Sigmoid colon (tissue), 7 donors: ENCODE data around the gene MYO18A. TPM values are rescaled to one million over a fixed set of nuclear protein-coding genes. Genes with fewer than 3 reads are reported as not detected.

Experiments
- DNase-seq: peaks from one replicate; pipeline ENCODE4 v3.0.0-alpha.2; 2019
- H3K27ac ChIP-seq, 4 donors: fragments of 200-600 bp; sonication (generic); one replicate each; pipeline ENCODE4 v1.5.1; 2016 to 2019; ENCODE audit warnings: mild to moderate bottlenecking in 1 of 4
- H3K27me3 ChIP-seq, 3 donors: fragments of 200-600 bp; sonication (generic); one replicate each; pipeline ENCODE4 v1.5.1; 2019; ENCODE audit warnings: mild to moderate bottlenecking in 1 of 3
- H3K36me3 ChIP-seq, 4 donors: fragments of 200-600 bp; sonication (generic); one replicate each; pipeline ENCODE4 v1.5.1; 2016 to 2019
- H3K4me1 ChIP-seq, 4 donors: fragments of 200-600 bp; sonication (generic); one replicate each; pipeline ENCODE4 v1.5.1; 2017 to 2019
- H3K4me3 ChIP-seq, 4 donors: fragments of 200-600 bp; sonication (generic); one replicate each; pipeline ENCODE4 v1.5.1; 2017 to 2019; ENCODE audit warnings: mild to moderate bottlenecking in 2 of 4, moderate library complexity in 1 of 4
- H3K9me3 ChIP-seq, 4 donors: fragments of 200-600 bp in 3 of 4; sonication (generic) in 3 of 4; one replicate each; pipeline versions ENCODE4 v1.5.1 to v1.6.1; 2013 to 2019
- CTCF ChIP-seq, 4 experiments: fragments of 450-650 bp in 3 of 4; fragments of 200-600 bp in 1 of 4; IDR thresholded peaks; one replicate each; pipeline ENCODE4 v1.5.1; 2016 to 2019; ENCODE audit warnings: antibody characterized with exemption in 4 of 4, mild to moderate bottlenecking in 3 of 4, moderate library complexity in 2 of 4
- EP300 ChIP-seq, 4 donors: sonication (generic); formaldehyde crosslinking; IDR thresholded peaks; one replicate each; pipeline ENCODE4 v1.6.1; 2017; ENCODE audit warnings: antibody characterized with exemption in 4 of 4
- POLR2A ChIP-seq, 2 donors: fragments of 450-650 bp; IDR thresholded peaks; one replicate each; pipeline ENCODE4 v1.6.1; 2016; ENCODE audit warnings: antibody characterized with exemption in 2 of 2, mild to moderate bottlenecking in 2 of 2, moderate library complexity in 2 of 2
- POLR2AphosphoS5 ChIP-seq, 4 donors: sonication (generic); formaldehyde crosslinking; IDR thresholded peaks; one replicate each; pipeline ENCODE4 v1.6.1; 2017; ENCODE audit warnings: antibody characterized with exemption in 4 of 4
- WGBS, 2 donors: extraction: QIAGEN DNeasy Blood & Tissue Kit; methylation state at CpG; one replicate each; pipeline ENCODE4 v1.1.7; 2013; 5-methylcytosine and 5-hydroxymethylcytosine counted together
- intact Hi-C: fragments of 100-400 bp; cut with DNase I; formaldehyde crosslinking; loops from one replicate; pipeline ENCODE4 v1.15.1; 2023
- polyA plus RNA-seq, 3 donors: library from polyadenylated mRNA; stranded (reverse); fragments of 200-250 nt; gene quantifications; one replicate each; pipeline ENCODE4 v1.2.3, GENCODE V29; 2013
- total RNA-seq, 4 donors: library from RNA; depleted of rRNA; stranded (reverse); fragments of >200 nt; gene quantifications; one replicate each; pipeline ENCODE4 v1.1.0, GENCODE V29; 2016
- donor health status: healthy with polysubstance abuse.
- donor health status: Bipolar disorder and iron deficiency.
- donor health status: healthy.

The MYO18A gene
- total and polyA plus RNA-seq, 7 donors, result 24.0 to 92.6 (median 48.4) TPM

- peaks cover 0 to 7% (median 0%) of the 10 kb centered on the region in 3 donors for H3K27me3 ChIP-seq
- WGBS, 2 donors, result 36% methylated on average over 11 of the region's 11 CpGs
Observed at GRCh38 chr17:29032013-29032856, 148.0 kb downstream of the MYO18A start.

GRCh38 chr17:29031488-29031887 is 148.7 kb downstream of the MYO18A start:
- no peak for DNase-seq
- TF ChIP-seq CTCF (IDR thresholded peaks at IDR 0.05) (no peak), POLR2A (IDR thresholded peaks at IDR 0.05) (no peak), POLR2AphosphoS5 (IDR thresholded peaks at IDR 0.05) (no peak), EP300 (IDR thresholded peaks at IDR 0.05) (no peak)
- no peaks in the 10 kb centered on the region for H3K4me1 ChIP-seq
- H3K4me3 ChIP-seq, result no peak overlapping the region
- H3K27ac ChIP-seq, result no peak overlapping the region
- intact Hi-C loops, result no loop called here
- no peaks in the 10 kb centered on the region for H3K36me3 ChIP-seq
- H3K27me3 ChIP-seq, result peaks cover 0 to 7% (median 0%) of the 10 kb centered on the region in 3 donors
- peaks cover 0 to 6% (median 4%) of the 10 kb centered on the region in 4 donors for H3K9me3 ChIP-seq
- 41 to 65% methylated on average over 5 of the region's 5 CpGs for WGBS, 2 donors

More at GRCh38 chr17:29032013-29032856, 148.0 kb downstream of the MYO18A start:
- no peaks in the 10 kb centered on the region for H3K4me1 ChIP-seq
- peaks cover 0 to 6% (median 4%) of the 10 kb centered on the region in 4 donors for H3K9me3 ChIP-seq
- H3K4me3 ChIP-seq, result no peak overlapping the region
- intact Hi-C loops, result no loop called here
- no peak overlapping the region for H3K27ac ChIP-seq
- DNase-seq, result no peak
- TF ChIP-seq POLR2A (IDR thresholded peaks at IDR 0.05), result no peak
- TF ChIP-seq EP300 (IDR thresholded peaks at IDR 0.05), result no peak
- no peak for TF ChIP-seq POLR2AphosphoS5 (IDR thresholded peaks at IDR 0.05)
- TF ChIP-seq CTCF (IDR thresholded peaks at IDR 0.05), result no peak
- H3K36me3 ChIP-seq, result no peaks in the 10 kb centered on the region

- Histone ChIP-seq H3K27me3 (peaks cover 0 to 10% (median 3%) of the 10 kb centered on the region in 3 donors), H3K27ac (no peak overlapping the region), H3K36me3 (no peaks in the 10 kb centered on the region), H3K9me3 (no peaks in the 10 kb centered on the region), H3K4me1 (peaks cover 0 to 6% (median 0%) of the 10 kb centered on the region in 4 donors), H3K4me3 (no peak overlapping the region)
- intact Hi-C loops, result no loop called here
- TF ChIP-seq POLR2A (IDR thresholded peaks at IDR 0.05), result no peak
- no peak for TF ChIP-seq EP300 (IDR thresholded peaks at IDR 0.05)
- no peak for TF ChIP-seq CTCF (IDR thresholded peaks at IDR 0.05)
- no peak for TF ChIP-seq POLR2AphosphoS5 (IDR thresholded peaks at IDR 0.05)
- no peak for DNase-seq
- 71 to 80% methylated on average over 6 of the region's 6 CpGs for WGBS, 2 donors
Observed at GRCh38 chr17:29024316-29024952, 155.8 kb downstream of the MYO18A start.

- H3K4me1 ChIP-seq, result peaks cover 0 to 6% (median 0%) of the 10 kb centered on the region in 4 donors
- H3K9me3 ChIP-seq, result no peaks in the 10 kb centered on the region
- no peaks in the 10 kb centered on the region for H3K36me3 ChIP-seq
- H3K27ac ChIP-seq, result no peak overlapping the region
- H3K4me3 ChIP-seq, result no peak overlapping the region
- no peak for DNase-seq
- H3K27me3 ChIP-seq, result peaks cover 0 to 23% (median 3%) of the 10 kb centered on the region in 3 donors
- TF ChIP-seq EP300 (IDR thresholded peaks at IDR 0.05) (no peak), CTCF (IDR thresholded peaks at IDR 0.05) (no peak), POLR2A (IDR thresholded peaks at IDR 0.05) (no peak), POLR2AphosphoS5 (IDR thresholded peaks at IDR 0.05) (no peak)
- intact Hi-C loops, result no loop called here
- 79 to 85% methylated on average over 7 of the region's 7 CpGs for WGBS, 2 donors
Observed at GRCh38 chr17:29022074-29022473, 158.1 kb downstream of the MYO18A start.
